Measurements from ENCODE around the gene MIA2. TPM values are rescaled to one million over a fixed set of nuclear protein-coding genes. Genes with fewer than 3 reads are reported as not detected.
"Not testable (repeated sequence)": the region's sequence is repeated elsewhere in the genome, so short reads cannot be mapped to it uniquely, and the experiment has no call there.

MIA2 gene
- total RNA-seq, 1 experiment from 2014 or later = 15.0 TPM

DNA sequence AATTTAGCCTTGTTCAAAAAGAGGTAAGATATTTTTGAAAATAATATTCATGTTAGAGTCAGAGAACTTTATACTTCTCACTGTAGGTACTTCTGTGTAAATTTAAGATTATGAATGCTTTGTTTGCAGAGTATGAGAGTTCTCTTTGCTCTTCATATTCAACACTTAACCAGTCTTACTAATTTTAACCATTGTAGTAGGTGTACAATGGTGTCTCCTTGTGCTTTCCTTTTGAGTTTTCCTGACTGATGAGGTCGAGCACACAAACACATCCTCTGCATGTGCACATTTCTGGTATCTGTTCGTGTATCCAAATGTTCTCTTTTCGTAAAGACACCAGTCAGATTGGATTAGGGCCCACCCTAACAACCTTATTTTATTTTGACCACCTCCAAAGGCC lies 45.8 kb downstream of the MIA2 start:
- Histone ChIP-seq H2AK5ac (ENCODE audit: insufficient read length, low read length) (no peak overlapping the region), H3K79me1 (ENCODE audit: insufficient read depth, low read depth, low read length, poor library complexity, severe bottlenecking) (no peaks in the 10 kb centered on the region), H3K18ac (ENCODE audit: insufficient read length, low read depth, low read length) (no peak overlapping the region), H4K20me1 (ENCODE audit: control insufficient read depth, insufficient read depth, insufficient read length) (no peaks in the 10 kb centered on the region), H4K91ac (ENCODE audit: insufficient read length, low read depth, low read length) (no peak overlapping the region), H3K27me3 (ENCODE audit: insufficient read depth, low read length) (no peaks in the 10 kb centered on the region), H3K79me2 (ENCODE audit: insufficient read depth, low read length) (0 out of 2 replicates have a peak, but pooled peaks cover 2% of the 10 kb centered on the region), H2AFZ (ENCODE audit: low read length) (no peak overlapping the region), H2BK5ac (ENCODE audit: insufficient read length, low read length) (no peak overlapping the region), H3K56ac (ENCODE audit: insufficient read length, low read depth, low read length) (no peak overlapping the region), H3K14ac (ENCODE audit: insufficient read depth, low read length) (no peak overlapping the region), H3K27ac (ENCODE audit: insufficient read length, low read depth, low read length) (no peak overlapping the region), H2BK20ac (ENCODE audit: low read depth, low read length, poor library complexity, severe bottlenecking) (no peak overlapping the region), H4K5ac (ENCODE audit: insufficient read length, low read depth, low read length) (no peak overlapping the region), H2BK120ac (ENCODE audit: low read depth, low read length, poor library complexity, severe bottlenecking) (no peak overlapping the region), H3K23me2 (ENCODE audit: insufficient read length, low read depth, low read length, poor library complexity, severe bottlenecking) (no peaks in the 10 kb centered on the region), H2BK12ac (ENCODE audit: insufficient read length, low read depth, low read length) (no peak overlapping the region), H3K9me3 (ENCODE audit: control insufficient read depth, low read depth, low read length) (no peaks in the 10 kb centered on the region), H3T11ph (ENCODE audit: low read length) (no peak overlapping the region), H4K8ac (replicated peaks; ENCODE audit: insufficient read length, low read depth, low read length) (no peak overlapping the region), H3K4me1 (ENCODE audit: insufficient read depth, low read length) (no peaks in the 10 kb centered on the region; the same call in 1 of the 2 replicates), H3K9ac (ENCODE audit: extremely low read depth, insufficient read length, low read length) (no peak overlapping the region), H3K4me2 (ENCODE audit: insufficient read depth, insufficient read length, low read length) (no peak overlapping the region), H3K4ac (ENCODE audit: low read depth, low read length) (no peak overlapping the region), H2BK15ac (ENCODE audit: low read depth, low read length) (no peak overlapping the region), H3K23ac (ENCODE audit: insufficient read length, low read depth, low read length) (no peak overlapping the region)
- Mint-ChIP-seq H3K4me3 (no peak overlapping the region), H3K27me3 (ENCODE audit: low read depth) (no peaks in the 10 kb centered on the region), H3K4me1 (peaks cover 5 to 6% of the 10 kb centered on the region in 2 experiments; a peak in 3 of 4 replicates), H3K36me3 (ENCODE audit: insufficient read depth in 1 of 3, low read depth in 3 of 3) (peaks cover 34 to 47% (median 44%) of the 10 kb centered on the region in 3 experiments), H3K27ac (no peak overlapping the region), H3K9me3 (peaks cover 0 to 6% of the 10 kb centered on the region in 2 experiments; a peak in 3 of 5 replicates)
- no CpG with 5 or more reads among the region's 3 CpGs for WGBS (ENCODE audit: extremely low coverage, insufficient read length, low lambda C conversion rate)
- TF ChIP-seq, protein P1, sequence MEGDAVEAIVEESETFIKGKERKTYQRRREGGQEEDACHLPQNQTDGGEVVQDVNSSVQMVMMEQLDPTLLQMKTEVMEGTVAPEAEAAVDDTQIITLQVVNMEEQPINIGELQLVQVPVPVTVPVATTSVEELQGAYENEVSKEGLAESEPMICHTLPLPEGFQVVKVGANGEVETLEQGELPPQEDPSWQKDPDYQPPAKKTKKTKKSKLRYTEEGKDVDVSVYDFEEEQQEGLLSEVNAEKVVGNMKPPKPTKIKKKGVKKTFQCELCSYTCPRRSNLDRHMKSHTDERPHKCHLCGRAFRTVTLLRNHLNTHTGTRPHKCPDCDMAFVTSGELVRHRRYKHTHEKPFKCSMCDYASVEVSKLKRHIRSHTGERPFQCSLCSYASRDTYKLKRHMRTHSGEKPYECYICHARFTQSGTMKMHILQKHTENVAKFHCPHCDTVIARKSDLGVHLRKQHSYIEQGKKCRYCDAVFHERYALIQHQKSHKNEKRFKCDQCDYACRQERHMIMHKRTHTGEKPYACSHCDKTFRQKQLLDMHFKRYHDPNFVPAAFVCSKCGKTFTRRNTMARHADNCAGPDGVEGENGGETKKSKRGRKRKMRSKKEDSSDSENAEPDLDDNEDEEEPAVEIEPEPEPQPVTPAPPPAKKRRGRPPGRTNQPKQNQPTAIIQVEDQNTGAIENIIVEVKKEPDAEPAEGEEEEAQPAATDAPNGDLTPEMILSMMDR (conservative IDR thresholded peaks at IDR 0.05) = no peak
- no peak for DNase-seq

DNA sequence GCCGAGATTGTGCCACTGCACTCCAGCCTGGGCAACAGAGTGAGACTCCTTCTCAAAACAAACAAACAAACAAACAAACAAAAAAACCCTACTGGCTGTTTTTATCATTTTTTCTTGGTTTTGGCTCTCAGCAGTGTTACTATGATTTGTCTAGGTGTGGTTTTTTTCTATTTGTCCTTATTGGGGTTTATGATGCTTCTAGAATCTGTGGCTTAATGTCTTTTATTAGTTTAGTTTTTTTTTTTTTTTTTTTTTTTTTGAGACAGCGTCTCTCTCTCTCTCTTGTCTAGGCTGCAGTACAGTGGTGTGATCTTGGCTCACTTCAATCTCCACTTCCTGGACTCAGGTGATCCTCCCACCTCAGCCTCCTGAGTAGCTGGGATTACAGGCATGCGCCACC lies 47.0 kb downstream of the MIA2 start:
- H2BK20ac ChIP-seq (ENCODE audit: low read depth, low read length, poor library complexity, severe bottlenecking); H4K5ac ChIP-seq (ENCODE audit: insufficient read length, low read depth, low read length); H4K8ac ChIP-seq (replicated peaks; ENCODE audit: insufficient read length, low read depth, low read length); H4K20me1 ChIP-seq (ENCODE audit: control insufficient read depth, insufficient read depth, insufficient read length); H2AFZ ChIP-seq (ENCODE audit: low read length); H3K14ac ChIP-seq (ENCODE audit: insufficient read depth, low read length); H3K9ac ChIP-seq (ENCODE audit: extremely low read depth, insufficient read length, low read length); H3K27me3 ChIP-seq (ENCODE audit: insufficient read depth, low read length); H3K23me2 ChIP-seq (ENCODE audit: insufficient read length, low read depth, low read length, poor library complexity, severe bottlenecking); H3K27ac Mint-ChIP-seq; H3K9me3 ChIP-seq (ENCODE audit: control insufficient read depth, low read depth, low read length); H3K27ac ChIP-seq (ENCODE audit: insufficient read length, low read depth, low read length); DNase-seq; H2AK5ac ChIP-seq (ENCODE audit: insufficient read length, low read length); H3K4me2 ChIP-seq (ENCODE audit: insufficient read depth, insufficient read length, low read length); H3K79me2 ChIP-seq (ENCODE audit: insufficient read depth, low read length); H3K4me1 Mint-ChIP-seq; H3K23ac ChIP-seq (ENCODE audit: insufficient read length, low read depth, low read length); H3K79me1 ChIP-seq (ENCODE audit: insufficient read depth, low read depth, low read length, poor library complexity, severe bottlenecking); H2BK12ac ChIP-seq (ENCODE audit: insufficient read length, low read depth, low read length); H2BK5ac ChIP-seq (ENCODE audit: insufficient read length, low read length); H3K4me3 Mint-ChIP-seq; H4K91ac ChIP-seq (ENCODE audit: insufficient read length, low read depth, low read length); H3K27me3 Mint-ChIP-seq (ENCODE audit: low read depth); H3K4ac ChIP-seq (ENCODE audit: low read depth, low read length); H3K56ac ChIP-seq (ENCODE audit: insufficient read length, low read depth, low read length); H3K18ac ChIP-seq (ENCODE audit: insufficient read length, low read depth, low read length); H3K4me1 ChIP-seq (ENCODE audit: insufficient read depth, low read length); H3T11ph ChIP-seq (ENCODE audit: low read length); H2BK120ac ChIP-seq (ENCODE audit: low read depth, low read length, poor library complexity, severe bottlenecking); H2BK15ac ChIP-seq (ENCODE audit: low read depth, low read length): not testable (repeated sequence)
- peaks cover 5 to 10% of the 10 kb centered on the region in 2 experiments for H3K9me3 Mint-ChIP-seq
- WGBS (ENCODE audit: extremely low coverage, insufficient read length, low lambda C conversion rate) = no CpG with 5 or more reads among the region's 3 CpGs
- peaks cover 37 to 49% (median 47%) of the 10 kb centered on the region in 3 experiments for H3K36me3 Mint-ChIP-seq (ENCODE audit: insufficient read depth in 1 of 3, low read depth in 3 of 3)
